Stimulated activated naive CD4-positive, alpha-beta T cell treated with Interleukin-2 at 50 U/mL for 16 hours (primary cell): ENCODE results near the gene DCBLD2.
"Not testable (repeated sequence)": the region's sequence is repeated elsewhere in the genome, so short reads cannot be mapped to it uniquely, and the experiment has no call there.

Source experiments
- DNase-seq: peaks from one replicate; lab custom pipeline; 2025; lab: John Stamatoyannopoulos, UW

Gene DCBLD2

GRCh38 chr3:98890965-98891910 lies 10.3 kb downstream of the DCBLD2 start:
- no peak for DNase-seq

GRCh38 chr3:98890181-98890835 lies 11.2 kb downstream of the DCBLD2 start:
- DNase-seq, result no peak

GRCh38 chr3:98887684-98888083 lies 13.8 kb downstream of the DCBLD2 start:
- no peak for DNase-seq

GRCh38 chr3:98886525-98886924 lies 15.0 kb downstream of the DCBLD2 start:
- no peak for DNase-seq

- no peak for DNase-seq
Observed at GRCh38 chr3:98885851-98886250, 15.6 kb downstream of the DCBLD2 start.

- no peak for DNase-seq
Observed at GRCh38 chr3:98884675-98885371, 16.7 kb downstream of the DCBLD2 start.

GRCh38 chr3:98882614-98883333 lies 18.7 kb downstream of the DCBLD2 start:
- DNase-seq, result not testable (repeated sequence)

- DNase-seq, result no peak
Observed at GRCh38 chr3:98877132-98877531, 24.4 kb downstream of the DCBLD2 start.

GRCh38 chr3:98875535-98875934 lies 26.0 kb downstream of the DCBLD2 start:
- no peak for DNase-seq

- no peak for DNase-seq
Observed at GRCh38 chr3:98874602-98875249, 26.8 kb downstream of the DCBLD2 start.

GRCh38 chr3:98869391-98869790 lies 32.1 kb downstream of the DCBLD2 start:
- DNase-seq, result no peak

- not testable (repeated sequence) for DNase-seq
Observed at GRCh38 chr3:98857971-98858370, 43.5 kb downstream of the DCBLD2 start.

- DNase-seq, result not testable (repeated sequence)
Observed at GRCh38 chr3:98857258-98857657, 44.2 kb downstream of the DCBLD2 start.

GRCh38 chr3:98856724-98857123 lies 44.8 kb downstream of the DCBLD2 start:
- no peak for DNase-seq

- DNase-seq, result no peak
Observed at GRCh38 chr3:98855806-98856400, 45.6 kb downstream of the DCBLD2 start.

- DNase-seq, result no peak
Observed at GRCh38 chr3:98848108-98848507, 53.4 kb downstream of the DCBLD2 start.

- no peak for DNase-seq
Observed at GRCh38 chr3:98846101-98846500, 55.4 kb downstream of the DCBLD2 start.

- DNase-seq, result no peak
Observed at GRCh38 chr3:98843266-98843959, 58.1 kb downstream of the DCBLD2 start.

- no peak for DNase-seq
Observed at GRCh38 chr3:98839846-98840245, 61.6 kb downstream of the DCBLD2 start.

- not testable (repeated sequence) for DNase-seq
Observed at GRCh38 chr3:98831060-98831459, 70.4 kb downstream of the DCBLD2 start.
